Measurements from ENCODE around the gene LRCOL1. TPM values are rescaled to one million over a fixed set of nuclear protein-coding genes. Genes with fewer than 3 reads are reported as not detected.

Gene LRCOL1
- total RNA-seq, 1 donor from 2014 or later = not detected

DNA sequence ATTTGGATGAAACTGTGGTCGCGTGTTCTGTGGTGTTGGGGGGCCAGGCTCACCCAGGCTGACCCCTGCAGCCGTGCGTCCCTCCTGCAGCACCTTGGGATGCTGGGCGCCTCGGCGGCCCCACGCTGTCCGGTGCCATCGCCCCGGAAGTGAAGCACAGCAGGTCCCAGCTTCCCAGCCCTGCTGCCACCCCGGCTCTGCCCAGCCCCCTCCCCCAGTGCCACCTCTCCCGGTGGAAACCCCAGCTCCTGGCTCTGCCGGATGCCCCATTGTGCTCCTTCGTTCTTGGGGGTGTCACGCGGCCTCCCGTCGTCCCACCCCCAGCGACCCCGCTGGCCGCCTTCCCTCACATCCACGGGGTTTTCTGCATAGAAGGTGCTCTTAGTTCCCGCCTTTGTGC, 25.2 kb downstream of the LRCOL1 start:
- H3K27me3 ChIP-seq (ENCODE audit: control insufficient read depth, insufficient read depth, low read length) = peaks cover 1% of the 10 kb centered on the region
- TF ChIP-seq, protein P1, sequence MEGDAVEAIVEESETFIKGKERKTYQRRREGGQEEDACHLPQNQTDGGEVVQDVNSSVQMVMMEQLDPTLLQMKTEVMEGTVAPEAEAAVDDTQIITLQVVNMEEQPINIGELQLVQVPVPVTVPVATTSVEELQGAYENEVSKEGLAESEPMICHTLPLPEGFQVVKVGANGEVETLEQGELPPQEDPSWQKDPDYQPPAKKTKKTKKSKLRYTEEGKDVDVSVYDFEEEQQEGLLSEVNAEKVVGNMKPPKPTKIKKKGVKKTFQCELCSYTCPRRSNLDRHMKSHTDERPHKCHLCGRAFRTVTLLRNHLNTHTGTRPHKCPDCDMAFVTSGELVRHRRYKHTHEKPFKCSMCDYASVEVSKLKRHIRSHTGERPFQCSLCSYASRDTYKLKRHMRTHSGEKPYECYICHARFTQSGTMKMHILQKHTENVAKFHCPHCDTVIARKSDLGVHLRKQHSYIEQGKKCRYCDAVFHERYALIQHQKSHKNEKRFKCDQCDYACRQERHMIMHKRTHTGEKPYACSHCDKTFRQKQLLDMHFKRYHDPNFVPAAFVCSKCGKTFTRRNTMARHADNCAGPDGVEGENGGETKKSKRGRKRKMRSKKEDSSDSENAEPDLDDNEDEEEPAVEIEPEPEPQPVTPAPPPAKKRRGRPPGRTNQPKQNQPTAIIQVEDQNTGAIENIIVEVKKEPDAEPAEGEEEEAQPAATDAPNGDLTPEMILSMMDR (IDR thresholded peaks at IDR 0.05; ENCODE audit: insufficient read depth, low read length, severe bottlenecking) = no peak
- DNase-seq (ENCODE audit: low read depth) = no peak
- no peak for FAIRE-seq
- no peak overlapping the region for H3K4me3 ChIP-seq (ENCODE audit: low read depth, low read length)
- peaks cover 1% of the 10 kb centered on the region for H3K36me3 ChIP-seq (ENCODE audit: control insufficient read depth, insufficient read depth, low read length)

DNA sequence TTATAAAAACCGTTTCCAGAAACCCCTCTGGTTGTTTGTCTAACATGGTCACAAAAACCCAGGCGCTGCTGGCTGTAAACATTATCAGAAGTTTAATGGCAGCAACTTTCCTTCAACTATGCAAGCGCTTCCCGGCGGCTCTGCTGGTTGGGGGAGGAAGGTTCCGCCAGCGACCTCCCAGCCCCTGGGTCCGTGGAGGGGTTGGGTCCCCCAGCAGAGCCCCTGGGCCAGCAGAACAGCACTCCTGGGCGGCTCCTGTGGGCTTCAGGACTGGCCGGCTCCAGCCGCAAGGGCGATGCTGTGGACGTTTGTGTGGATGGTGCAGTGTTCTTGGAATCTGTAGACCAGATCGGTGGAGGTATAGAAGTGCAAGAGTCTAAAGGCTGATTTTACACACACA, 26.0 kb downstream of the LRCOL1 start:
- no peak for FAIRE-seq
- H3K27me3 ChIP-seq (ENCODE audit: control insufficient read depth, insufficient read depth, low read length) = peaks cover 1% of the 10 kb centered on the region
- no peak for DNase-seq (ENCODE audit: low read depth)

DNA sequence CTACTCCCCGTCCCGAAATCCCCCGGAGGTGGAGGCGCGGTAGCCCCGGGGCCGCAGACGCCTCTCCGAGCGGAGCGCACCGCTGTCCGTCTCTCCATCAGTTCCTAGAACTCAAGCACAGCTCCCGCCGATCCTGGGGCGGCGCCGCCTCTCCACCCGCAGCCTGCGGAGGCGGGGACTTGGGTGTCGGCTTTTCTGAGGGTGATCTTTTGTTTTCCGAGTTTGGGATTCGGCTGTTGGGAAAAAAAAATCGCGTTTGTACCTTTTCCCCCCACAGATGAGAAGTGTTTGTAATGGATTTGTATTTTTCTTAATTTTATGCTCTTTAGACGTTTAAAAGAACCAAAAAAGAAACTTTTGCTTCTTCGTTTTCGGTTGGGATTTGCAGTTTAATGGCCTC, 26.6 kb downstream of the LRCOL1 start:
- TF ChIP-seq, protein P1 (IDR thresholded peaks at IDR 0.05; ENCODE audit: insufficient read depth, low read length, severe bottlenecking) = no peak
- Histone ChIP-seq H3K4me3 (ENCODE audit: low read depth, low read length) (no peak overlapping the region), H3K36me3 (ENCODE audit: control insufficient read depth, insufficient read depth, low read length) (peaks cover 1% of the 10 kb centered on the region), H3K27me3 (ENCODE audit: control insufficient read depth, insufficient read depth, low read length) (peaks cover 1% of the 10 kb centered on the region)
- no peak for DNase-seq (ENCODE audit: low read depth)
- FAIRE-seq = no peak

More for the DNA sequence above, 26.0 kb downstream of the LRCOL1 start:
- H3K4me3 ChIP-seq (ENCODE audit: low read depth, low read length) = no peak overlapping the region
- H3K36me3 ChIP-seq (ENCODE audit: control insufficient read depth, insufficient read depth, low read length) = peaks cover 1% of the 10 kb centered on the region
- TF ChIP-seq, protein P1 (IDR thresholded peaks at IDR 0.05; ENCODE audit: insufficient read depth, low read length, severe bottlenecking) = no peak

DNA sequence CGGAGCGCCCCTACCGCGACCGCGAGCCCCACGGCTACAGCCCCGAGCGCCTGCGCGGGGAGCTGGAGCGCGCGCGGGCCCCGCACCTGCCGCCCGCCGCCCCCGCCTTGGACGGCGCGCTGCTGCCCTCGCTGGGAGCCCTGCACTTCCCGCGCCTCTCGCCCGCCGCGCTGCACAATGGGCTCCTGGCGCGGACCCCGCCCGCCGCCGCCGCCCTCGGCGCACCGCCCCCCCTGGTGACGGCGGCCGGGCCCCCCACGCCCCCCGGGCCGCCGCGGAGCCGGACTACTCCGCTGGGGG, 27.0 kb downstream of the LRCOL1 start:
- no peak for FAIRE-seq
- H3K36me3 ChIP-seq (ENCODE audit: control insufficient read depth, insufficient read depth, low read length) = peaks cover 1% of the 10 kb centered on the region

DNA sequence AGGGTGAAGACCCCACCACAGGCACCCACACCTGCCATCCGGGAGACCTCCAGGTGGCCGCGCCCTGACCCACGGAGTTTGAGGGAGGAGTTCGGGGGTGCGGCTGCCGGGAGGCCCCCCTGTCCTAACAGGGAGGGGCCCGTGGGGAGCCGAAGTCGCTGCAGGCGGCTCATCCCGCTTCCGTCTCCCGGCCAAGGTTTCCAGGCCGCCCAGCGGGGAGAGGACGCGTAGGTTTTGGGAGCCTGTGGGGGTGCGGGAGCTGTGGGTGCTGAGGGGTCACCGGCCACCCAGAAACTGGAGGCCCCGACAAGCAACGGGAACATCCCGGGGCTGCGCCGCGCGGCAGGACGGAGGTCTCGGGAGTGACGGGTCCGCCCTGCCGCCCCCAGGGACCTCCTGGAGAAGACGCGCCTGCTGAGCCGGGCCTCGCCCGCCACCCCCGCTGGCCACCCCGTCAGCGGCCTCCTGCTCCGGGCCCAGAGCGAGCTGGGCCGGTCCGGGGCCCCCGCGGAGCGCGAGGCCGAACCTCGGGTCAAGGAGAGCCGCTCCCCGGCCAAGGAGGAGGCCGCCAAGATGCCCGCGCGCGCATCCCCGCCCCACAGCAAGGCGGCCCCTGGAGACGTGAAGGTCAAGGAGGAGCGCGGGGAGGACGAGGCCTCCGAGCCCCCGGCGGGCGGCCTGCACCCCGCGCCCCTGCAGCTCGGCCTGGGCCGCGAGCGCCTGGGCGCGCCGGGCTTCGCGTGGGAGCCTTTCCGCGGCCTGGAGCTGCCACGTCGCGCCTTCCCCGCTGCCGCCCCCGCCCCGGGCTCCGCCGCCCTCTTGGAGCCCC, 27.6 kb downstream of the LRCOL1 start:
- DNase-seq (ENCODE audit: low read depth) (no peak), FAIRE-seq (no peak)
- no peak overlapping the region for H3K4me3 ChIP-seq (ENCODE audit: low read depth, low read length)
- no peaks in the 10 kb centered on the region for H3K27me3 ChIP-seq (ENCODE audit: control insufficient read depth, insufficient read depth, low read length)
- H3K36me3 ChIP-seq (ENCODE audit: control insufficient read depth, insufficient read depth, low read length) = peaks cover 2% of the 10 kb centered on the region
- TF ChIP-seq, protein P1 (IDR thresholded peaks at IDR 0.05; ENCODE audit: insufficient read depth, low read length, severe bottlenecking) = no peak

More for the DNA sequence above, 27.0 kb downstream of the LRCOL1 start:
- no peak for DNase-seq (ENCODE audit: low read depth)
- TF ChIP-seq, protein P1 (IDR thresholded peaks at IDR 0.05; ENCODE audit: insufficient read depth, low read length, severe bottlenecking) = no peak
- Histone ChIP-seq H3K4me3 (ENCODE audit: low read depth, low read length) (no peak overlapping the region), H3K27me3 (ENCODE audit: control insufficient read depth, insufficient read depth, low read length) (peaks cover 1% of the 10 kb centered on the region)

DNA sequence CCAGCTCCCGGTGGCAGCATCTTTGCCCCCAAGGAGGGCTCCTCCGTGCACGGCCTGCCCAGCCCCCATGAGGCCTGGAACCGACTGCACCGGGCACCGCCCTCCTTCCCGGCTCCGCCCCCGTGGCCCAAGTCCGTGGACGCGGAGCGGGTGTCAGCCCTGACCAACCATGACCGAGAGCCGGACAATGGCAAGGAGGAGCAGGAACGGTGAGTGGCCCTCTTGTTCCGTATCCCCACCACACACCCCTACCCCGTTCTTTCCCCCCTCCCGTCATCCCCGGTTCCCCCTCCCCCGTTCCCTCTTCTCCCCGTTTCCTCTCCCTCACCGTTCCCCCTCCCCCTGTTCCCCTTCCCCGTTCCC, 28.3 kb downstream of the LRCOL1 start:
- FAIRE-seq = no peak
- Histone ChIP-seq H3K36me3 (ENCODE audit: control insufficient read depth, insufficient read depth, low read length) (peaks cover 7% of the 10 kb centered on the region), H3K27me3 (ENCODE audit: control insufficient read depth, insufficient read depth, low read length) (no peaks in the 10 kb centered on the region), H3K4me3 (ENCODE audit: low read depth, low read length) (no peak overlapping the region)
- DNase-seq (ENCODE audit: low read depth) = no peak
- TF ChIP-seq, protein P1 (IDR thresholded peaks at IDR 0.05; ENCODE audit: insufficient read depth, low read length, severe bottlenecking) = no peak

Measured in bronchial epithelial cell (primary cell).